KMS-11 (cell line): ENCODE data around the gene YIPF3.

Source experiments
- H2AFZ ChIP-seq: fragments of 200-600 bp; sonication (generic); 2 replicates; pipeline ENCODE4 v1.6.1; 2016; ENCODE audit warnings: antibody characterized with exemption, mixed run types, low read depth
- H3K27ac ChIP-seq: fragments of 200-600 bp; sonication (generic); 2 replicates; pipeline ENCODE4 v1.6.1; 2016; ENCODE audit warnings: mild to moderate bottlenecking, mixed run types
- H3K27me3 ChIP-seq: fragments of 200-600 bp; sonication (generic); 2 replicates; pipeline ENCODE4 v1.6.1; 2017; ENCODE audit warnings: mild to moderate bottlenecking, low read depth, mixed run types, moderate library complexity; ENCODE audit not compliant: insufficient read depth
- H3K36me3 ChIP-seq: fragments of 200-600 bp; sonication (generic); 2 replicates; pipeline ENCODE4 v1.6.1; 2017; ENCODE audit warnings: mild to moderate bottlenecking, mixed run types; ENCODE audit not compliant: insufficient read depth
- H3K4me1 ChIP-seq: fragments of 200-600 bp; sonication (generic); 2 replicates; pipeline ENCODE4 v1.6.1; 2016; ENCODE audit warnings: mild to moderate bottlenecking, low read depth, mixed run types; ENCODE audit not compliant: poor library complexity, severe bottlenecking
- H3K4me2 ChIP-seq: fragments of 200-600 bp; sonication (generic); 2 replicates; pipeline ENCODE4 v1.7.0; 2016; ENCODE audit warnings: mild to moderate bottlenecking, mixed run types
- H3K4me3 ChIP-seq: fragments of 200-600 bp; sonication (generic); IDR thresholded peaks from 2 replicates; pipeline ENCODE4 v1.6.1; 2017; ENCODE audit warnings: low read depth, low read length, mixed read lengths; ENCODE audit not compliant: insufficient read depth
- H3K79me2 ChIP-seq: fragments of 200-600 bp; sonication (generic); 2 replicates; pipeline ENCODE4 v1.6.1; 2016; ENCODE audit warnings: low read depth, mixed run types; ENCODE audit not compliant: insufficient read depth
- H3K9ac ChIP-seq: fragments of 200-600 bp; sonication (generic); 2 replicates; pipeline ENCODE4 v1.6.1; 2016; ENCODE audit warnings: mild to moderate bottlenecking, mixed run types
- H4K20me1 ChIP-seq: fragments of 200-600 bp; sonication (generic); 2 replicates; pipeline ENCODE4 v1.6.1; 2016; ENCODE audit warnings: mild to moderate bottlenecking, mixed run types; ENCODE audit not compliant: insufficient read depth
- CTCF ChIP-seq: fragments of 200-600 bp; sonication (generic); conservative IDR thresholded peaks from 2 replicates; pipeline ENCODE4 v1.6.1; 2017; ENCODE audit warnings: low read depth, mild to moderate bottlenecking, antibody characterized with exemption, low read length, moderate library complexity, mixed read lengths

YIPF3 gene

DNA sequence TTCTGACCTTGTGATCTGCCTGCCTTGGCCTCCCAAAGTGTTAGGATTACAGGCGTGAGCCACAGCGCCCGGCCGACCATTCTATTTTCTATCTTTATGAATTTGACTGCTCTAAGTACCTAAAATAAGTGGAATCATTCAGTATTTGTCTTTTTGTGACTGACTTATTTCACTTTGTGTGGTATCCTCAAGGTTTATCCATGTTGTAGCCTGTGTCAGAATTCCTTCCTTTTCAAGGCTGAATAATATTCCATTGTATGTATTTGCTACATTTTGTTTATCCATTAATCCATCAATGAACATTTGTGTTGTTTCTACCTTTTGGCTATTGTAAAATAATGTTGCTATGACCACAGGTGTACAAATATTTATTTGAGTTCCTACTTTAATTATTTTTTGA lies 44.2 kb downstream of the YIPF3 start:
- no peaks in the 10 kb centered on the region for H4K20me1 ChIP-seq
- no peaks in the 10 kb centered on the region for H3K79me2 ChIP-seq
- H3K27ac ChIP-seq = no peak overlapping the region
- no peak overlapping the region for H2AFZ ChIP-seq
- H3K4me2 ChIP-seq = no peak overlapping the region
- TF ChIP-seq CTCF = no peak
- H3K9ac ChIP-seq = no peak overlapping the region
- H3K4me1 ChIP-seq = peaks cover 6% of the 10 kb centered on the region
- no peak overlapping the region for H3K4me3 ChIP-seq
- H3K27me3 ChIP-seq = no peaks in the 10 kb centered on the region
- H3K36me3 ChIP-seq = no peaks in the 10 kb centered on the region

GRCh38 chr6:43471399-43471798 lies 45.3 kb downstream of the YIPF3 start:
- Histone ChIP-seq H2AFZ (no peak overlapping the region), H3K27ac (no peak overlapping the region), H3K4me2 (no peak overlapping the region), H3K4me1 (no peaks in the 10 kb centered on the region), H3K27me3 (no peaks in the 10 kb centered on the region), H3K36me3 (no peaks in the 10 kb centered on the region), H3K79me2 (no peaks in the 10 kb centered on the region), H4K20me1 (no peaks in the 10 kb centered on the region), H3K9ac (no peak overlapping the region), H3K4me3 (no peak overlapping the region)
- TF ChIP-seq CTCF = no peak

- no peaks in the 10 kb centered on the region for H3K79me2 ChIP-seq
- no peaks in the 10 kb centered on the region for H3K4me1 ChIP-seq
- H3K27ac ChIP-seq = no peak overlapping the region
- H4K20me1 ChIP-seq = no peaks in the 10 kb centered on the region
- no peak overlapping the region for H3K4me2 ChIP-seq
- no peak overlapping the region for H2AFZ ChIP-seq
- H3K27me3 ChIP-seq = no peaks in the 10 kb centered on the region
- no peak for TF ChIP-seq CTCF
- H3K9ac ChIP-seq = no peak overlapping the region
- no peaks in the 10 kb centered on the region for H3K36me3 ChIP-seq
- H3K4me3 ChIP-seq = no peak overlapping the region
These were observed 46.8 kb downstream of the YIPF3 start for GRCh38 chr6:43469947-43470346.

DNA sequence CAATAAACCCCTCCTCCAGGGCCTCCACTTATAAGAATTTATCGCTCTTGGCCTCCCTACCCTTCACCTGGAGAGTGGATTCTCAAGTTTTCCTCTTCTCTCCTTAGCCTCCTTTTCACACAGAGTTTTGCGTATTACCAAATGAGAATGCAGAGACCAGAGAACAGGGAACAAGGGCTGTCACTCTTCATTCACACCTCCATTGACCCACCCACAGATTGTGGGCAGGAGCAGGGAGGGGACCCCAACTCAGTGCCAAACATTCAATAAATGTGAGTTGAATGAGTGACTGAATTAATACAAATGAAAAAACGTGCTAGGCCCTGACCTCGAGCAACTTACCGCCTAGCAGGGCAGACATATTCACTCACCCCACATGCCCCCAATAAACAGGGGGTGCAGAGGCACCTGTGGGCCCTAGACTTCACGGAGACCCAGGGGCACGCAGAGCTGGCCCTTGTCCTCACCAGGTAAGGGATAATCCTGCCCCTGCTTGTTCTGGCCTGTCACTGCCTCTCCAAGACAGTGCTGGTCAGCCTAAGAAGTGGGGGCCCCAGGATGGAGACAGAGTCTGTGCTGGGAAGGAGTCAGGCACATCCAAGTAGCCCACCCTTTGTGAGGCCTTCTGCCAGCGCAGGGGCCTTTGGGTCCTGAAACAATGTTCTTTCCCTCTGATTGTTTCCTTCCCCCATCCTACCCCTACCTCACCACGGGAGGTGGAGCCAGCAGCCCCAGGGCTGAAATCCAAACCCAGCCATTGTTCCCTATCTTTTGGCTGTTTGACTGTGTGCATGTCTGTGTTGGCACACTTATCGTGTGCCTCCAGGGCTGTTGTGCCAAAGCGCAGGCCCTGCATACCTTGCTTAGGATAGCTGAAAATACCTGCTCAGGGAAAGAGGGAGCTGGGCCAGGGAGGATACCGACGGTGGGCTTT lies 47.7 kb downstream of the YIPF3 start:
- Histone ChIP-seq H3K9ac (no peak overlapping the region), H3K4me3 (no peak overlapping the region), H3K79me2 (no peaks in the 10 kb centered on the region), H3K4me1 (no peaks in the 10 kb centered on the region), H2AFZ (no peak overlapping the region), H4K20me1 (no peaks in the 10 kb centered on the region), H3K27ac (no peak overlapping the region), H3K36me3 (no peaks in the 10 kb centered on the region), H3K4me2 (no peak overlapping the region), H3K27me3 (no peaks in the 10 kb centered on the region)
- TF ChIP-seq CTCF = no peak
